ENCODE results near the gene TMEM163. TPM values are rescaled to one million over a fixed set of nuclear protein-coding genes. Genes with fewer than 3 reads are reported as not detected.

The TMEM163 gene
- total RNA-seq, 2 experiments from 2014 or later, result 0.51 TPM; not detected in 1

DNA sequence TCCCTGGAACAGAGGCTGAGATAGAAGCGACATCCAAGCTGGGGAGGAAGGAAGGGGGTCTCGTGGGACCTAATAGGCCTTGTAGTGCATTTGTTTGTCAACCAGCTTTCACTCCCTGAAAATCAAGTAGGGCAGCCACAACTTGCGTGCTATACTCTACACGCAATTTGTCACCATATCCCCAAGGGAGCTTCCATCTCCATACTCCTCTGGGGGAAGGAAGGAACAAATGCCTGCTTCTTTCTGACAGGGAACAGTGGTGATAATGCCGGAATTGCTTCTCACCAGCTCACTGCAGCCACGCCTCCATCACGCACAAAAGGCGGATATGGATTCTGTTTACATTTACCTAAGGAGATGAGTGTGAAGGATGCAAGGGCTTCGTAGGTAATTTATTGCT, 213.4 kb downstream of the TMEM163 start:
- H4K20me1 ChIP-seq (ENCODE audit: insufficient read depth, low read length), result no peaks in the 10 kb centered on the region
- POLR2A ChIA-PET, result no interaction called here

DNA sequence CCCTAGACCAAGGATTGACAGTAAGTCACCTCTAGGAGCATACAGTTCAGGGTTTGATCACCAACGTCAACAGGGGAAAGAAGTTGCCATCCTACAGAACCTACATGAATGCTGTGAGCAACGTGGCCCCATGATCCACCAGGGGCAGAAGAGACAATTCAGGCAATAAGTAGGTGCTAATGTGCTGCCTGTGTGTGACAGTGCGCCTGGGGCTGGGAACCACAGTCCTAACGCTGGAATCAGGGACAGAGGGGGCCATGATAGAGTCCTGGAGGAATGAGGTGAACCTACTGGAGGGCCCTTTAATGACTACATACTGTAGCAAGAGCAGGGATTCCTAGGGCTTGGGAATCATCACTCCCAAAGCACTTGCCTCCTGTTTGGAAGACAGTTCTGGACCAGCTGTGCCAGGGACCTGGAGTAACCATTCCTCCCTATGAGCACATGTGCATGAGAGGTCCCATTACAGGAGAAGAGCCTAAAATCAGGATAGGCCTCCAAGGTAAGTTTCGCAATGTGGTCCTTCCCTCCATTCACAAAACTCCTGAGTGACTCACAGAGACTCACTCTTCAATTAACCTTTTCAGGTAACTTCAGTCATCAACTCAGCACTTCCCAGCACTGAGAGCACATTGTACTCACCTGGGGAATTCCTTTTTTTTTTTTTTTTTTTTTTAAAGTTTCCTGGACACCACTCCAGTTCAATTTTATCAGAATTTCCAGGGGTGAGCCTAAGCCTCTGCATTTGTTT, 214.0 kb downstream of the TMEM163 start:
- H3K4me2 ChIP-seq (ENCODE audit: low read length), result no peak overlapping the region
- no peaks in the 10 kb centered on the region for H3K9me2 ChIP-seq (ENCODE audit: insufficient read depth, low read length)
- POLR2A ChIA-PET, result no interaction called here
- H3K9me3 ChIP-seq (ENCODE audit: low read length), result no peaks in the 10 kb centered on the region
- no peaks in the 10 kb centered on the region for H3K4me1 ChIP-seq (ENCODE audit: insufficient read depth, low read length, poor library complexity, severe bottlenecking)
- H3K27ac ChIP-seq (ENCODE audit: low read depth, low read length, poor library complexity, severe bottlenecking), result no peak overlapping the region
- no peak overlapping the region for H2AFZ ChIP-seq (ENCODE audit: low read length)
- intact Hi-C loops (cut with micrococcal nuclease; ENCODE audit: unreplicated experiment), result no loop called here
- H3K79me2 ChIP-seq (ENCODE audit: insufficient read depth, low read depth, low read length), result no peaks in the 10 kb centered on the region
- H4K20me1 ChIP-seq (ENCODE audit: insufficient read depth, low read length), result no peaks in the 10 kb centered on the region
- TF ChIP-seq, protein P1, sequence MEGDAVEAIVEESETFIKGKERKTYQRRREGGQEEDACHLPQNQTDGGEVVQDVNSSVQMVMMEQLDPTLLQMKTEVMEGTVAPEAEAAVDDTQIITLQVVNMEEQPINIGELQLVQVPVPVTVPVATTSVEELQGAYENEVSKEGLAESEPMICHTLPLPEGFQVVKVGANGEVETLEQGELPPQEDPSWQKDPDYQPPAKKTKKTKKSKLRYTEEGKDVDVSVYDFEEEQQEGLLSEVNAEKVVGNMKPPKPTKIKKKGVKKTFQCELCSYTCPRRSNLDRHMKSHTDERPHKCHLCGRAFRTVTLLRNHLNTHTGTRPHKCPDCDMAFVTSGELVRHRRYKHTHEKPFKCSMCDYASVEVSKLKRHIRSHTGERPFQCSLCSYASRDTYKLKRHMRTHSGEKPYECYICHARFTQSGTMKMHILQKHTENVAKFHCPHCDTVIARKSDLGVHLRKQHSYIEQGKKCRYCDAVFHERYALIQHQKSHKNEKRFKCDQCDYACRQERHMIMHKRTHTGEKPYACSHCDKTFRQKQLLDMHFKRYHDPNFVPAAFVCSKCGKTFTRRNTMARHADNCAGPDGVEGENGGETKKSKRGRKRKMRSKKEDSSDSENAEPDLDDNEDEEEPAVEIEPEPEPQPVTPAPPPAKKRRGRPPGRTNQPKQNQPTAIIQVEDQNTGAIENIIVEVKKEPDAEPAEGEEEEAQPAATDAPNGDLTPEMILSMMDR (conservative IDR thresholded peaks at IDR 0.05; ENCODE audit: low read length), result no peak
- no TSS peak for BruUV-seq (replicated peaks)
- H3K4me3 ChIP-seq (ENCODE audit: low read depth, low read length, poor library complexity, severe bottlenecking), result no peak overlapping the region
- CTCF ChIA-PET (ENCODE audit: unreplicated experiment), result no interaction called here
- no peaks in the 10 kb centered on the region for H3K36me3 ChIP-seq (ENCODE audit: insufficient read depth, low read length)
- no peak for DNase-seq (ENCODE audit: low spot score)

More for the DNA sequence above, 213.4 kb downstream of the TMEM163 start:
- H3K27ac ChIP-seq (ENCODE audit: low read depth, low read length, poor library complexity, severe bottlenecking), result no peak overlapping the region
- DNase-seq (ENCODE audit: low spot score), result no peak
- H3K9me3 ChIP-seq (ENCODE audit: low read length), result no peaks in the 10 kb centered on the region
- H3K79me2 ChIP-seq (ENCODE audit: insufficient read depth, low read depth, low read length), result no peaks in the 10 kb centered on the region
- no peaks in the 10 kb centered on the region for H3K9me2 ChIP-seq (ENCODE audit: insufficient read depth, low read length)
- H3K4me2 ChIP-seq (ENCODE audit: low read length), result no peak overlapping the region
- TF ChIP-seq, protein P1 (conservative IDR thresholded peaks at IDR 0.05; ENCODE audit: low read length), result no peak
- TF ChIP-seq EZH2phosphoT487 (IDR thresholded peaks at IDR 0.05; ENCODE audit: borderline replicate concordance, low read depth, low read length), result no peak
- BruUV-seq (replicated peaks), result no TSS peak
- CTCF ChIA-PET (ENCODE audit: unreplicated experiment), result no interaction called here
- H3K4me1 ChIP-seq (ENCODE audit: insufficient read depth, low read length, poor library complexity, severe bottlenecking), result no peaks in the 10 kb centered on the region
- no peaks in the 10 kb centered on the region for H3K36me3 ChIP-seq (ENCODE audit: insufficient read depth, low read length)
- H2AFZ ChIP-seq (ENCODE audit: low read length), result no peak overlapping the region
- intact Hi-C loops (cut with micrococcal nuclease; ENCODE audit: unreplicated experiment), result no loop called here
- H3K4me3 ChIP-seq (ENCODE audit: low read depth, low read length, poor library complexity, severe bottlenecking), result no peak overlapping the region

DNA sequence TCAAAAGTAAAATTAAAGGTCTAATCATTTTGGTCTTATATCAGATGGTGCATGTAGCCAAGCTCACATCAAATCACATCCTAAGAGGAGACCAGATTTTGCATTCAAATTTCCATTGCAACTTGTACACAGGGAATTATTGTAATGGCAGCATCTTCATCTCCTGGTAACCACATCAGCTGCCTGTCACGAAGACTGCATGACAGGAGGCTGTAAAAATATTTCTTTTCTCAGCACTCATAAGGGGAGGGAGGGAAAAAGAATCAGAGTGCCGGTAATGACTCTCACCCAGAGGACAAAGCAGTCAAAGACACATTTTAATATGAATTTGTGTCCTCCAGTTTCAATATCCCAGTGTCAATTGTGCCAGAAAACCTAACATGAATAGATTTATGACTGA, 216.7 kb downstream of the TMEM163 start:
- no peak for DNase-seq (ENCODE audit: low spot score)
- Histone ChIP-seq H3K4me3 (ENCODE audit: low read depth, low read length, poor library complexity, severe bottlenecking) (no peak overlapping the region), H2AFZ (ENCODE audit: low read length) (no peak overlapping the region), H3K4me1 (ENCODE audit: insufficient read depth, low read length, poor library complexity, severe bottlenecking) (no peaks in the 10 kb centered on the region), H3K9me3 (ENCODE audit: low read length) (no peaks in the 10 kb centered on the region), H3K4me2 (ENCODE audit: low read length) (no peak overlapping the region), H3K27ac (ENCODE audit: low read depth, low read length, poor library complexity, severe bottlenecking) (no peak overlapping the region), H3K79me2 (ENCODE audit: insufficient read depth, low read depth, low read length) (no peaks in the 10 kb centered on the region), H3K9me2 (ENCODE audit: insufficient read depth, low read length) (no peaks in the 10 kb centered on the region), H3K36me3 (ENCODE audit: insufficient read depth, low read length) (no peaks in the 10 kb centered on the region), H4K20me1 (ENCODE audit: insufficient read depth, low read length) (no peaks in the 10 kb centered on the region)
- ChIA-PET POLR2A (no interaction called here), CTCF (ENCODE audit: unreplicated experiment) (no interaction called here)
- intact Hi-C loops (cut with micrococcal nuclease; ENCODE audit: unreplicated experiment), result no loop called here
- BruUV-seq (replicated peaks), result no TSS peak
- TF ChIP-seq, protein P1 (conservative IDR thresholded peaks at IDR 0.05; ENCODE audit: low read length), result no peak
- no peak for TF ChIP-seq EZH2phosphoT487 (IDR thresholded peaks at IDR 0.05; ENCODE audit: borderline replicate concordance, low read depth, low read length)

All from OCI-LY7 (cell line).